Measurements from ENCODE around the gene LYST.

DNA sequence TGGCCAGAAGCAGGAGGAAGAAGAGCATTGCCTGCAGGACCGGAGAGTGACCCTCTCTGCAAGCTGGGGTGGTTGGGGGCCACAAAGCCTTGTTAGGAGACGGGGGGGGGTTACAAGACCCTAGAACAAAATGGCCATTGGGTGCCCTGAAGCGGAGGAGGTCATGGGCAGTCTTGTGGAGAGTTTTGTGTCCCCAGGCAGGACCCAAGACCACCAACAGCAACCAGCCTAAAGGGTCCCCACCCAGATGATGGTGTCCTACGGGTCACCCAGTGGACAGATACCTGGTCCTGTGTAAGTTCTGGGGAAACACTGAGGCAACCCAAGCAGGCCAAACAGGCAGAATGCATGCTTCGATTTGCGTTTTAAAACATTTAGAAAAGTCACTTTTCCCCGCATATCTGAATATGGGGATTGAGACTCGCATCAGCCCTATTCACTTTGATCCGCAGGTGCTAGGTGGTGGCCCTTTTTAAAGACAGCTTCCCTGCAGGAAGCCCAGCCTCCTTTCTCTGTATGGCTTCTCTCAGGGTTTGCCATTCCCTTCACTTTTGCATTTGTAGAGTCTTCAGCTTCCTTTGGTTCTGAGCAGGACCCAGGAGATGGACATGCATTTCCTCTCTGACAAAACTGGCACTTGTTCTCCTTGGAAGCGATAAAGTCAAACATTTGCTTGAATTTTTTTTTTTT, 238.2 kb downstream of the LYST start:
- TF ChIP-seq POLR2A (IDR thresholded peaks at IDR 0.05; ENCODE audit: control extremely low read depth in 1 of 2, low read depth in 2 of 2, low read length in 2 of 2) (no peak), CREB1 (IDR thresholded peaks at IDR 0.05) (no peak), CHD2 (IDR thresholded peaks at IDR 0.05; ENCODE audit: low read length) (no peak), SIX5 (IDR thresholded peaks at IDR 0.05; ENCODE audit: low read depth, low read length) (no peak), EZH2 (IDR thresholded peaks at IDR 0.05; ENCODE audit: low read depth, low read length, severe bottlenecking) (no peak)

Data from H1 (cell line).